OCI-LY3 (cell line): ENCODE results near the gene CTDP1.

ENCODE experiments used
- H2AFZ ChIP-seq: fragments of 200-600, 300-600 bp; shearing (Covaris generic); 2 replicates; pipeline ENCODE4 v1.6.0; 2014; ENCODE audit warnings: antibody characterized with exemption, low read depth, low read length
- H3K27ac ChIP-seq: fragments of 200-600, 300-600 bp; sonication (generic); 2 replicates; pipeline ENCODE4 v1.5.1; 2014; ENCODE audit warnings: mild to moderate bottlenecking, low read length, moderate library complexity, mixed read lengths
- H3K27me3 ChIP-seq: fragments of 200-600, 300-600 bp; sonication (generic); 2 replicates; pipeline ENCODE4 v1.6.1; 2014; ENCODE audit warnings: low read depth, low read length, mixed read lengths
- H3K36me3 ChIP-seq: fragments of 200-600, 300-600 bp; sonication (generic); replicated peaks from 2 replicates; pipeline ENCODE3; 2014; ENCODE audit warnings: low read depth, low read length, mixed read lengths
- H3K4me1 ChIP-seq: fragments of 300-600, 200-600 bp; sonication (generic); 2 replicates; pipeline ENCODE4 v1.6.1; 2014; ENCODE audit warnings: low read length, mixed read lengths
- H3K4me2 ChIP-seq: fragments of 200-600, 300-600 bp; sonication (generic); 2 replicates; pipeline ENCODE4 v1.6.1; 2014; ENCODE audit warnings: low read length, mixed read lengths
- H3K4me3 ChIP-seq: fragments of 300-600, 200-600 bp; sonication (generic); 2 replicates; pipeline ENCODE4 v1.5.1; 2014; ENCODE audit warnings: antibody characterized with exemption, mild to moderate bottlenecking, low read length, moderate library complexity
- H3K79me2 ChIP-seq: fragments of 300-600, 200-600 bp; shearing (Covaris generic); 2 replicates; pipeline ENCODE4 v1.6.1; 2014; ENCODE audit warnings: mild to moderate bottlenecking, low read length, mixed read lengths
- H3K9ac ChIP-seq: fragments of 300-600, 200-600 bp; shearing (Covaris generic); 2 replicates; pipeline ENCODE4 v1.6.0; 2014; ENCODE audit warnings: mild to moderate bottlenecking, low read length, moderate library complexity
- H3K9me3 ChIP-seq: fragments of 200-600, 300-600 bp; shearing (Covaris generic); 2 replicates; pipeline ENCODE4 v1.6.1; 2014; ENCODE audit warnings: low read length, mixed read lengths; ENCODE audit not compliant: insufficient read depth
- H4K20me1 ChIP-seq: fragments of 200-600, 300-600 bp; sonication (generic); 2 replicates; pipeline ENCODE4 v1.6.1; 2016; ENCODE audit warnings: low read length, mixed read lengths; ENCODE audit not compliant: insufficient read depth
- CTCF ChIP-seq: fragments of 200-600, 300-600 bp; sonication (generic); IDR thresholded peaks from 2 replicates; pipeline ENCODE4 v1.5.1; 2014; ENCODE audit warnings: antibody characterized with exemption, low read length, low read depth
- EZH2phosphoT487 ChIP-seq: fragments of 200-600 bp; shearing (Covaris generic); IDR thresholded peaks from 2 replicates; pipeline ENCODE4 v1.6.1; 2018; ENCODE audit warnings: antibody characterized with exemption, mixed run types, low read depth

CTDP1 gene

GRCh38 chr18:79756143-79756500 is 76.5 kb downstream of the CTDP1 start:
- Histone ChIP-seq H3K4me3 (no peak overlapping the region), H2AFZ (no peak overlapping the region), H3K36me3 (peaks cover 49% of the 10 kb centered on the region), H3K9ac (no peak overlapping the region), H3K27me3 (no peaks in the 10 kb centered on the region), H4K20me1 (peaks cover 6% of the 10 kb centered on the region; the same call in 1 of the 2 replicates), H3K4me1 (0 out of 2 replicates have a peak, but pooled peaks cover 3% of the 10 kb centered on the region), H3K79me2 (no peaks in the 10 kb centered on the region; the same call in 1 of the 2 replicates), H3K27ac (no peak overlapping the region), H3K9me3 (no peaks in the 10 kb centered on the region), H3K4me2 (no peak overlapping the region)
- TF ChIP-seq CTCF (no peak), EZH2phosphoT487 (no peak)

- peaks cover 45% of the 10 kb centered on the region for H3K36me3 ChIP-seq
- no peaks in the 10 kb centered on the region for H3K9me3 ChIP-seq
- H2AFZ ChIP-seq = no peak overlapping the region
- no peaks in the 10 kb centered on the region; the same call in 1 of the 2 replicates for H3K79me2 ChIP-seq
- no peak overlapping the region for H3K4me2 ChIP-seq
- TF ChIP-seq CTCF (no peak), EZH2phosphoT487 (no peak)
- 0 out of 2 replicates have a peak, but pooled peaks cover 3% of the 10 kb centered on the region for H3K4me1 ChIP-seq
- no peak overlapping the region for H3K27ac ChIP-seq
- H3K27me3 ChIP-seq = no peaks in the 10 kb centered on the region
- H4K20me1 ChIP-seq = 0 out of 2 replicates have a peak, but pooled peaks cover 2% of the 10 kb centered on the region
- H3K4me3 ChIP-seq = no peak overlapping the region
- H3K9ac ChIP-seq = no peak overlapping the region
Measured at GRCh38 chr18:79756826-79757225, 77.2 kb downstream of the CTDP1 start.

DNA sequence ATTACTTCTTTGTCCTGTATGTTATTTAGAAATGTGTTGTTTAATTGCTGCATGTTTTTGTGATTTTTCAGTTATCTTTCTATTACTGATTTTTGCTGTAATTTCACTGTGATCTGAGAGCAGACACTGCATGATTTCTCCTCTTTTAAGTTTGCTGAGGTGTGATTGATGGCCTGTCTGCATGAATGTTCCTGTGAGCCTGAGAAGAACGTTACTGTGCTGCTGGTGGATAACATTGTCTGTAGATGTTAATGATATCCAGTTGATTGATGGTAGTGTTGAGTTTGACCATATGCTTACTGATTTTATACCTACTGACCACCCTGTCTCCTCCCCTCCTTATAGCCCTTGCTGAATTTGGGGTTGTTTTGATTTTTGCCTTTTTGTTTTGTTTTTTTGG is 80.7 kb downstream of the CTDP1 start:
- Histone ChIP-seq H3K4me2 (no peak overlapping the region), H3K9me3 (no peaks in the 10 kb centered on the region), H2AFZ (no peak overlapping the region), H3K79me2 (no peaks in the 10 kb centered on the region), H3K27ac (no peak overlapping the region), H3K4me3 (no peak overlapping the region), H3K27me3 (no peaks in the 10 kb centered on the region), H3K4me1 (no peaks in the 10 kb centered on the region), H3K36me3 (peaks cover 23% of the 10 kb centered on the region), H4K20me1 (no peaks in the 10 kb centered on the region), H3K9ac (no peak overlapping the region)
- TF ChIP-seq EZH2phosphoT487 = no peak
- no peak for TF ChIP-seq CTCF

DNA sequence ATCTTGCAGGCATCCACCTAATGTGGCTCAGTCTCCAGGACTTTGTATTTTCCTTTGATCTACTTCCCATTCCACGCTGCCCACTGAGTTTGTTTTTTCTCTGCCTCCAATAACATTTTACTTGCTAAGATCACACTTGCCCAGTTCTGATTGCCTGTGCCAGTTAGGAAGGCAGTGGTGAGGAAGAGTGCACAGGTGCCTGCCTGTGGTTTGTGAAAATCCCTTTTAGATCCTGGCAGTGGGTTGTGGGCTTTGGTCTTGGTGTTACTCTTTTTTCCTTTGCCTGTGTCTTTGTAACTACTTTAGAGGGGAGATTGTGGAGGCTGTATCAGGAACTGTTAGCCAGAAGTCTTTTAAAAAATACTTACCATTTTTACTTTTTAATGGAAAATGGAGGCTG is 81.3 kb downstream of the CTDP1 start:
- no peak overlapping the region for H3K4me3 ChIP-seq
- no peak overlapping the region for H3K27ac ChIP-seq
- no peaks in the 10 kb centered on the region for H3K9me3 ChIP-seq
- no peak overlapping the region for H2AFZ ChIP-seq
- no peaks in the 10 kb centered on the region for H3K79me2 ChIP-seq
- TF ChIP-seq CTCF = no peak
- TF ChIP-seq EZH2phosphoT487 = no peak
- H3K4me1 ChIP-seq = no peaks in the 10 kb centered on the region
- peaks cover 21% of the 10 kb centered on the region for H3K36me3 ChIP-seq
- H3K27me3 ChIP-seq = no peaks in the 10 kb centered on the region
- no peaks in the 10 kb centered on the region for H4K20me1 ChIP-seq
- no peak overlapping the region for H3K4me2 ChIP-seq
- H3K9ac ChIP-seq = no peak overlapping the region
